Measurements from ENCODE around the gene GPATCH2L.

The GPATCH2L gene

DNA sequence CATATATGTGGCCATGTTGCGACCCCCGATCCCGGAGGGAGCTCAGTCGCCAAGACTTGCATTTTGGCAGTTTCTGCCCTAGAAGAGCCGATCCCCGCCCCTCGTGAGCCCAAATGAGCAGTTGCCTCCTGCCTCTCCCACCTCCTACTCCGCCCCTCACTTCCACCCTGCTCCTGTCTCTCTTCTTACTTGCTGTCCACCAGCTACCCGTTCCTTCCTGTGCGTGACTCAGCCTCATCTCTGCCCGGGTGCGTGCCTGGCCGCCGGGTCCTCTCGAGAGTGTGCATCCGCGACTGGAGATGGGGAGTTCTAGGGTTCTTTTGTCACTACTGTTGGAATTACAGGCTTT lies 585 bp downstream of the GPATCH2L start:
- TF ChIP-seq, protein P1, sequence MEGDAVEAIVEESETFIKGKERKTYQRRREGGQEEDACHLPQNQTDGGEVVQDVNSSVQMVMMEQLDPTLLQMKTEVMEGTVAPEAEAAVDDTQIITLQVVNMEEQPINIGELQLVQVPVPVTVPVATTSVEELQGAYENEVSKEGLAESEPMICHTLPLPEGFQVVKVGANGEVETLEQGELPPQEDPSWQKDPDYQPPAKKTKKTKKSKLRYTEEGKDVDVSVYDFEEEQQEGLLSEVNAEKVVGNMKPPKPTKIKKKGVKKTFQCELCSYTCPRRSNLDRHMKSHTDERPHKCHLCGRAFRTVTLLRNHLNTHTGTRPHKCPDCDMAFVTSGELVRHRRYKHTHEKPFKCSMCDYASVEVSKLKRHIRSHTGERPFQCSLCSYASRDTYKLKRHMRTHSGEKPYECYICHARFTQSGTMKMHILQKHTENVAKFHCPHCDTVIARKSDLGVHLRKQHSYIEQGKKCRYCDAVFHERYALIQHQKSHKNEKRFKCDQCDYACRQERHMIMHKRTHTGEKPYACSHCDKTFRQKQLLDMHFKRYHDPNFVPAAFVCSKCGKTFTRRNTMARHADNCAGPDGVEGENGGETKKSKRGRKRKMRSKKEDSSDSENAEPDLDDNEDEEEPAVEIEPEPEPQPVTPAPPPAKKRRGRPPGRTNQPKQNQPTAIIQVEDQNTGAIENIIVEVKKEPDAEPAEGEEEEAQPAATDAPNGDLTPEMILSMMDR (conservative IDR thresholded peaks at IDR 0.05; ENCODE audit: low read depth, low read length) = no peak
- peak overlapping the region; percentile 95 for H3K4me3 ChIP-seq (ENCODE audit: low read depth, low read length)
- peak; percentile 87 for DNase-seq (ENCODE audit: low read depth)

DNA sequence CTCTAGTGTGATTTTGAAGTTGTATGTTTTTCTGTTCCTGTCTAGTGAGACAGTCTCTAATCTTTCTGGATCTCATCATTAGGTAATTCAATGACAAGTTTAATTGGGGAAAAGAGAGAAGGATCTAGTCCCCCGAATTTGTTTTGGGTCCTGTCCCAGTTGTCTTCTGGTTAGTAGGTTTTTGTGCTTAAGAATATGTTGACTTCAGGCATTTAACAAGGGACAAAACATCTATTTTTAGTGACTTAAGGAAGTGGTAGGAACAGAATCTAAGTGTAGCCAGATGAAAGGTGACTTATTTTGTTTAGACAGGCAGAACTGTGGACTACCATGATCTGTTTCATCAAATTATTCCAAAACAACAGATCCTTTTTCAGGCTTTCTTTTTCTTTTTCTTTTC lies 2.2 kb downstream of the GPATCH2L start:
- TF ChIP-seq, protein P1 (conservative IDR thresholded peaks at IDR 0.05; ENCODE audit: low read depth, low read length) = no peak
- no peak overlapping the region for H3K4me3 ChIP-seq (ENCODE audit: low read depth, low read length)
- DNase-seq (ENCODE audit: low read depth) = no peak

DNA sequence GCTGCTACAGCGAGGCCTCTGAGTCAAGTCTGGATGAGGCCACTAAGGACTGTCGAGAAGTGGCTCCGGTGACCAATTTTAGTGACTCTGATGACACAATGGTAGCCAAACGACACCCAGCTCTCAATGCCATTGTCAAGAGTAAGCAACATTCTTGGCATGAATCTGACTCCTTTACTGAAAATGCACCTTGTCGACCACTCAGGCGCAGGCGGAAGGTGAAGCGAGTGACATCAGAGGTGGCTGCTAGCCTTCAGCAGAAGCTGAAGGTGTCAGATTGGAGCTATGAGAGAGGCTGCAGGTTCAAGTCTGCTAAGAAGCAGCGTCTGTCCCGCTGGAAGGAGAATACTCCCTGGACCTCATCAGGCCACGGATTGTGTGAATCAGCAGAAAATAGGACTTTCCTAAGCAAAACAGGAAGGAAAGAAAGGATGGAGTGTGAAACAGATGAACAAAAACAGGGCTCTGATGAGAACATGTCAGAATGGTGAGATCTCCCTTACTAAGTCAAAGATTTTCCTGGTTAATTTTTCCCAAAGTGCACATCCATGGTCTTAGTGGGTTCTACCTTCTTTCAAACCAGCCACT lies 2.9 kb downstream of the GPATCH2L start:
- H3K4me3 ChIP-seq (ENCODE audit: low read depth, low read length) = no peak overlapping the region
- TF ChIP-seq, protein P1 (conservative IDR thresholded peaks at IDR 0.05; ENCODE audit: low read depth, low read length) = no peak
- DNase-seq (ENCODE audit: low read depth) = no peak

DNA sequence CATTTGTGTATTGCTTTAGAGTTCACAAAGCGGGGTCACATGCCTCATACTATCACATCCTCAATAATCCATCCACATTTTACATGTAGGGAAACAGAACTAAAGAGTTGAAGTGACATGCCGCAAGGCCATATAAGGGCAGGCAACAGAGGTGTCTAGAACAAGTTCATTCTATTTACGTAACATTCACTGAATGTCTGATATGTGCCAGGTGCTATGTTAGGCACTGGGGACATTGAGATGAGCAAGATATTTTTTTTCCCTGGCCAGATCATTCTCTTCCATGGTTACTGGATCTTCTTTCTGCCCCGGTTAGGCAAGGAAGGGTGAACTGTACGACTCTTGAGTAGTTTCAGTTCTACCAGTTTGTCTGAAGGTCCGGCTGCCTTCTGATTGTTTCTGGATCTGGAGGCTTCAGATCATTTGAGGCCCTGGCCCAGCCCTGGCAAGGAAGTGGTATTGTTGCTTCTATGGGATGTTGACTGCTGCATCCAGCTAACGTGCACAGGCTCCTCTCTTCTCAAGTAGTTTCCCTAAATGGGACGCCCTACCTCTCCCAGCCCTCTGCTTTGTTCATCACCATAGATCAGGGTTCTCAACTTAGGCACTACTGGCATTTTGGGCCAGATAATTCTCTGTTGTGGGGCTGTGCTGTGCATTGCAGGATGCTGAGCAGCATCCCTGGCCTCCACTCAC lies 12.1 kb downstream of the GPATCH2L start:
- TF ChIP-seq, protein P1 (conservative IDR thresholded peaks at IDR 0.05; ENCODE audit: low read depth, low read length) = no peak
- no peak for DNase-seq (ENCODE audit: low read depth)
- H3K4me3 ChIP-seq (ENCODE audit: low read depth, low read length) = no peak overlapping the region

DNA sequence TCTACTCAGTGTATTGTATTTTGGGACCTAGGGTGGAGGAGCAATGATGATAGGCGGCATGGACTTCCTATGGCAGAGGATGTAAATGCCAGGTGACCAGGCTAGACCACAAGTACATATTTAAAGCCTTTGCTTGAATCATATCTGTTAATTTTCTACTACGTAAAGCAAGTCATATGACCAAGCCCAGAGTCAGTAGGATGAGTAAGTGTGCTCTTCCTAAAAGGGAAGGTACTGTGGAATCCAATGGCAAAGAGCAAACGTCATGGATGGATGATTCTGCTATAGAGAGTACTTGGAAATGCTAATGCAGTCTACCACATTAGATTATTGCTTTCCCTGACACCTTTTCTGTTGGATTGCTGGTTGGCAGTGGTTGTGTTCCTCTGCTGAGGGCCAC lies 16.8 kb downstream of the GPATCH2L start:
- no peak for DNase-seq (ENCODE audit: low read depth)
- TF ChIP-seq, protein P1 (conservative IDR thresholded peaks at IDR 0.05; ENCODE audit: low read depth, low read length) = no peak
- no peak overlapping the region for H3K4me3 ChIP-seq (ENCODE audit: low read depth, low read length)

DNA sequence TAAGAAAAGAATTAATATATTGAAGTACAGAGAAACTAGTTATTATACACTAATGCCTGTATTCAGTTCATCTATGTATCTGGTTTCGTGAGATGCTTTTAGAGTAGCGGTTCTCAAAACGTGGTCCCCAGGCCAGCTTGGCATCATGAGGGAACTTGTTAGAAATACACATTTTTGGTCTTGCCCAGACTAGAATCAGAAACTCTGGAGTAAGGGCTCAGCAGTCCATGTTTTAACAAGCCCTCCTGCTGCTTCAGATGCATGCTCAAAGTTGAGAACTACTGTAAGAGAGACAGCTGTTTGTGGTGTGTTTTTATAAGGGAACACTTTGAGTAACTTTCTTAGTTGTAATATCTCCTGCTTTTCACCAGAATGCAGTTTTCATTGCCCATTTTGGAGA lies 18.1 kb downstream of the GPATCH2L start:
- TF ChIP-seq, protein P1 (conservative IDR thresholded peaks at IDR 0.05; ENCODE audit: low read depth, low read length) = no peak
- no peak overlapping the region for H3K4me3 ChIP-seq (ENCODE audit: low read depth, low read length)
- DNase-seq (ENCODE audit: low read depth) = peak; percentile 9

DNA sequence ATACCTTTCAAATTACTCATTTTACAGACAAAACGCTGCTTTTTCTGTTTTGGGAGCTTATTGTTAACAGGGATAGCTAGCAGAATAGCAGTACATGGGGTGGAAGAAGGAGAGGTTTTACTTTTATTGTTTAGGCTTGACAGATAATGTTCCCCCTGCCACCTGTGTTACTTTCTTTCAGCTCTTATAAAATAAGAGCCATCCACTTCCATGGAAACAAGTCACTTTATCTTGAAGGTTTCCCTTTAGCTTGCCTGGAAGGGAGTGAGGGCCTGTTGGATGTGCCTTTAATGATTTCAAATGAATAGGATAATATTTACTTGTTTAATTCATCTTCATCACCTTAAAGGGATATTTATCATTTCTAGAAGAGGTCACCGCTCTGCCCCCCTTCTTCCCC lies 23.3 kb downstream of the GPATCH2L start:
- TF ChIP-seq, protein P1 (conservative IDR thresholded peaks at IDR 0.05; ENCODE audit: low read depth, low read length) = no peak
- H3K4me3 ChIP-seq (ENCODE audit: low read depth, low read length) = no peak overlapping the region
- no peak for DNase-seq (ENCODE audit: low read depth)

Data from choroid plexus epithelial cell (primary cell).